ENCODE data around the gene TGFB1I1. TPM values are rescaled to one million over a fixed set of nuclear protein-coding genes. Genes with fewer than 3 reads are reported as not detected.

TGFB1I1 gene
- total and polyA plus RNA-seq, 2 of the 13 experiments (the other 11 are each of a cell fraction or from before 2014, with no cell fraction given) = 0.80 to 2.9 TPM

DNA sequence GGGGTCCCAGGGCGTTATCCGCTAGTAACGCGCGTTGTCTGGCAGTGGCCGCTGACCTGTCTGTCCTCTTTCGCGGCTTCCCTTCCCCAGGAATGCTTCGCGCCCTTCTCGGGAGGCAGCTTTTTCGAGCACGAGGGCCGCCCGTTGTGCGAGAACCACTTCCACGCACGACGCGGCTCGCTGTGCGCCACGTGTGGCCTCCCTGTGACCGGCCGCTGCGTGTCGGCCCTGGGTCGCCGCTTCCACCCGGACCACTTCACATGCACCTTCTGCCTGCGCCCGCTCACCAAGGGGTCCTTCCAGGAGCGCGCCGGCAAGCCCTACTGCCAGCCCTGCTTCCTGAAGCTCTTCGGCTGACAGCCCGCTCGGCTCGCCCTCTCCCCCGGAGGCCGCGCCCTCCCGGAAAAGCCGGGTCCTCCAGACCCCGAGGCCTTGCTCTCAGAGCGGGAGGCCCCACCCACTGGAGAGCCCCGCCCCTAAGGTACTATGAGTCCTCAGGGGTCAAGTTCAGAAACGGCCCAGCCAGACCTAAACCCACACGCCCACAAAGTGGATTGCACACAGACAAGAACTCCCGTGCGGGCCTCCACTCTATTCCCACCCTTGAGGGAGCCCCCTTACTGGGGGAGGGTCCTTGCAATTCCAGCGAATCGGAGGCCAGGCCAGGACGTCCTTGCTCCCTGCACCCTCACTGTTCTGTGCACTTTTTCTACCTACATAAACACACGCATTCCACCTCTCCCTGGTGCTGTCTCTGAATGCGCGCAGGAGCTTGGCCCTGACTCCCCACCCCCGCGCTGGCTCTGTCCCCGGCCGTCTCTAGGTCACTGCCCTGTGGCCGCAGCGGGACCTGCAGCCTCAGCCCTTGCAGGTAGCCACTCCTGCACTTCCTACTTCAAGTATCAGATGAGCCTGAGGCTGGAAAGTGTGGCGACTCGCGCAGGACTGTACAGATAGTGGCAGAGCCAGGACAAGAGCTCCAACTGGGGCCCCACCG, 5.6 kb downstream of the TGFB1I1 start (continued):
- TF ChIP-seq, protein P1, sequence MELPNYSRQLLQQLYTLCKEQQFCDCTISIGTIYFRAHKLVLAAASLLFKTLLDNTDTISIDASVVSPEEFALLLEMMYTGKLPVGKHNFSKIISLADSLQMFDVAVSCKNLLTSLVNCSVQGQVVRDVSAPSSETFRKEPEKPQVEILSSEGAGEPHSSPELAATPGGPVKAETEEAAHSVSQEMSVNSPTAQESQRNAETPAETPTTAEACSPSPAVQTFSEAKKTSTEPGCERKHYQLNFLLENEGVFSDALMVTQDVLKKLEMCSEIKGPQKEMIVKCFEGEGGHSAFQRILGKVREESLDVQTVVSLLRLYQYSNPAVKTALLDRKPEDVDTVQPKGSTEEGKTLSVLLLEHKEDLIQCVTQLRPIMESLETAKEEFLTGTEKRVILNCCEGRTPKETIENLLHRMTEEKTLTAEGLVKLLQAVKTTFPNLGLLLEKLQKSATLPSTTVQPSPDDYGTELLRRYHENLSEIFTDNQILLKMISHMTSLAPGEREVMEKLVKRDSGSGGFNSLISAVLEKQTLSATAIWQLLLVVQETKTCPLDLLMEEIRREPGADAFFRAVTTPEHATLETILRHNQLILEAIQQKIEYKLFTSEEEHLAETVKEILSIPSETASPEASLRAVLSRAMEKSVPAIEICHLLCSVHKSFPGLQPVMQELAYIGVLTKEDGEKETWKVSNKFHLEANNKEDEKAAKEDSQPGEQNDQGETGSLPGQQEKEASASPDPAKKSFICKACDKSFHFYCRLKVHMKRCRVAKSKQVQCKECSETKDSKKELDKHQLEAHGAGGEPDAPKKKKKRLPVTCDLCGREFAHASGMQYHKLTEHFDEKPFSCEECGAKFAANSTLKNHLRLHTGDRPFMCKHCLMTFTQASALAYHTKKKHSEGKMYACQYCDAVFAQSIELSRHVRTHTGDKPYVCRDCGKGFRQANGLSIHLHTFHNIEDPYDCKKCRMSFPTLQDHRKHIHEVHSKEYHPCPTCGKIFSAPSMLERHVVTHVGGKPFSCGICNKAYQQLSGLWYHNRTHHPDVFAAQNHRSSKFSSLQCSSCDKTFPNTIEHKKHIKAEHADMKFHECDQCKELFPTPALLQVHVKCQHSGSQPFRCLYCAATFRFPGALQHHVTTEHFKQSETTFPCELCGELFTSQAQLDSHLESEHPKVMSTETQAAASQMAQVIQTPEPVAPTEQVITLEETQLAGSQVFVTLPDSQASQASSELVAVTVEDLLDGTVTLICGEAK (IDR thresholded peaks at IDR 0.05) = no peak
- TF ChIP-seq, protein P1 (CRISPR knock-in tag; IDR thresholded peaks at IDR 0.05) = peak; percentile 55; the same call in 1 of the 2 replicates
- TF ChIP-seq GFI1 (CRISPR knock-in tag; IDR thresholded peaks at IDR 0.05; ENCODE audit: borderline replicate concordance) (peak; percentile 61; the same call in 1 of the 2 replicates), HOMEZ (CRISPR knock-in tag; IDR thresholded peaks at IDR 0.05; ENCODE audit: low read depth) (peak; percentile 13; the same call in 1 of the 2 replicates), ZNF431 (CRISPR knock-in tag; IDR thresholded peaks at IDR 0.05; ENCODE audit: borderline replicate concordance, low read depth) (peak; percentile 37; the same call in 1 of the 2 replicates), POLR2G (IDR thresholded peaks at IDR 0.05; ENCODE audit: low read depth, low read length) (peak; percentile 24), KAT2B (IDR thresholded peaks at IDR 0.05; ENCODE audit: borderline replicate concordance, low read depth, low read length) (no peak), ZNF253 (CRISPR knock-in tag; IDR thresholded peaks at IDR 0.05; ENCODE audit: borderline replicate concordance) (no peak), ZBTB37 (CRISPR knock-in tag; IDR thresholded peaks at IDR 0.05) (no peak), ZNF83 (CRISPR knock-in tag; IDR thresholded peaks at IDR 0.05; ENCODE audit: borderline replicate concordance) (no peak), ATAD3A (CRISPR knock-in tag; IDR thresholded peaks at IDR 0.05) (0 out of 2 replicates have a peak, but pooled peaks have one; percentile 69), CEBPG (CRISPR knock-in tag; IDR thresholded peaks at IDR 0.05) (no peak), MXD1 (CRISPR knock-in tag; IDR thresholded peaks at IDR 0.05) (peak; percentile 88), TBX3 (IDR thresholded peaks at IDR 0.05; ENCODE audit: borderline replicate concordance) (no peak; the same call in 1 of the 2 replicates), ASH2L (IDR thresholded peaks at IDR 0.05; ENCODE audit: insufficient read length, low read depth, low read length) (peak; percentile 87)
